Endothelial cell of umbilical vein (primary cell): ENCODE results near the gene ZNF106. TPM values are rescaled to one million over a fixed set of nuclear protein-coding genes. Genes with fewer than 3 reads are reported as not detected.
A peak's percentile ranks its signal among the peaks of the same experiment; 100 is the strongest.

ENCODE experiments used
- BruUV-seq: library from RNA; stranded (reverse); fragments of 400-500 nt; replicated peaks from 2 replicates; lab custom pipeline; 2021; lab: Mats Ljungman, UMichigan
- CTCF ChIA-PET: fragments of 300-600, 350-600 bp; sonication (Branson Sonifier 250); formaldehyde crosslinking; loops from one replicate; lab custom pipeline; 2021; ENCODE audit warnings: antibody characterized with exemption, inconsistent platforms; lab: Charles Lee
- POLR2A ChIA-PET: fragments of 300-600, 350-600 bp; sonication (Branson Sonifier 250); formaldehyde crosslinking; loops from one replicate; lab custom pipeline; 2021; ENCODE audit warnings: antibody characterized with exemption, inconsistent platforms; lab: Charles Lee
- DNase-seq: peaks from one replicate; pipeline ENCODE4 v3.0.0-alpha.2; 2011; ENCODE audit warnings: low read depth, low spot score
- FAIRE-seq: peaks from 2 replicates; lab custom pipeline; 2011; peaks lifted over from hg19 to GRCh38; lab: Jason Lieb, UNC
- H2AFZ ChIP-seq: 2 replicates; pipeline ENCODE4 v1.6.0; 2012; ENCODE audit warnings: low read depth, low read length, control low read depth, inconsistent platforms
- H3K27ac ChIP-seq: 2 replicates; pipeline ENCODE4 v1.5.1; 2011; ENCODE audit warnings: low read depth, mild to moderate bottlenecking, control low read depth, low read length, moderate library complexity; ENCODE audit not compliant: insufficient read depth
- H3K27me3 ChIP-seq, 2 experiments: 2 replicates each; pipeline versions ENCODE4 v1.6.0 to v1.6.1; 2011; ENCODE audit warnings: low read length in 2 of 2, mixed read lengths in 1 of 2; ENCODE audit not compliant: control insufficient read depth in 2 of 2, insufficient read depth in 2 of 2
- H3K36me3 ChIP-seq, 2 experiments: 2 replicates in 1 of 2; 3 replicates in 1 of 2; pipeline ENCODE4 v1.5.1; 2011; ENCODE audit warnings: low read length in 2 of 2, mild to moderate bottlenecking in 1 of 2, moderate library complexity in 1 of 2; ENCODE audit not compliant: control insufficient read depth in 2 of 2, insufficient read depth in 2 of 2; ENCODE audit errors: extremely low read depth in 1 of 2
- H3K4me1 ChIP-seq: 3 replicates; pipeline ENCODE4 v1.5.1; 2011; ENCODE audit warnings: mild to moderate bottlenecking, low read length; ENCODE audit not compliant: control insufficient read depth, insufficient read depth; ENCODE audit errors: extremely low read depth
- H3K4me2 ChIP-seq: 2 replicates; pipeline ENCODE4 v1.6.1; 2011; ENCODE audit warnings: low read length, control low read depth, mixed read lengths; ENCODE audit not compliant: insufficient read depth
- H3K4me3 ChIP-seq, 3 experiments: fragments of 200-600 bp in 1 of 3; sonication (generic), shearing (Covaris generic) in 1 of 3; replicated peaks in 1 of 3; 2 replicates each; pipeline ENCODE4 v1.5.1; 2011 to 2016; ENCODE audit warnings: control low read depth in 3 of 3, low read length in 3 of 3, mild to moderate bottlenecking in 2 of 3, inconsistent platforms in 1 of 3, low read depth in 1 of 3, moderate library complexity in 1 of 3; ENCODE audit not compliant: insufficient read depth in 1 of 3
- H3K79me2 ChIP-seq: 2 replicates; pipeline ENCODE4 v1.6.0; 2012; ENCODE audit warnings: low read length, inconsistent platforms; ENCODE audit not compliant: control insufficient read depth, insufficient read depth
- H3K9ac ChIP-seq: replicated peaks from 2 replicates; pipeline ENCODE3; 2011; ENCODE audit warnings: low read length, control low read depth; ENCODE audit not compliant: insufficient read depth; ENCODE audit errors: extremely low read depth
- H3K9me1 ChIP-seq: replicated peaks from 3 replicates; pipeline ENCODE4 v1.6.0; 2011; ENCODE audit warnings: mild to moderate bottlenecking, low read length; ENCODE audit not compliant: control insufficient read depth, insufficient read depth; ENCODE audit errors: extremely low read depth
- H3K9me3 ChIP-seq: replicated peaks from 2 replicates; pipeline ENCODE4 v1.5.1; 2012; ENCODE audit warnings: low read length, inconsistent platforms; ENCODE audit not compliant: control insufficient read depth, insufficient read depth
- H4K20me1 ChIP-seq: replicated peaks from 2 replicates; pipeline ENCODE3; 2011; ENCODE audit warnings: mild to moderate bottlenecking, low read length; ENCODE audit not compliant: control insufficient read depth, insufficient read depth; ENCODE audit errors: extremely low read depth
- EZH2 ChIP-seq: IDR thresholded peaks from 2 replicates; pipeline ENCODE4 v1.6.1; 2012; ENCODE audit warnings: borderline replicate concordance, low read depth, mild to moderate bottlenecking, moderate library complexity, low read length, inconsistent platforms; ENCODE audit not compliant: severe bottlenecking
- FOS ChIP-seq: IDR thresholded peaks from 2 replicates; pipeline ENCODE4 v1.6.1; 2011; ENCODE audit warnings: mild to moderate bottlenecking, low read length, moderate library complexity, borderline replicate concordance; ENCODE audit not compliant: insufficient read depth
- GATA2 ChIP-seq: IDR thresholded peaks from 2 replicates; pipeline ENCODE4 v1.7.0; 2011; ENCODE audit warnings: low read depth, mild to moderate bottlenecking, moderate library complexity, mixed read lengths, low read length; ENCODE audit not compliant: insufficient read length, insufficient read depth
- JUN ChIP-seq: IDR thresholded peaks from 2 replicates; pipeline ENCODE4 v1.6.1; 2011; ENCODE audit warnings: borderline replicate concordance, low read depth; ENCODE audit not compliant: insufficient read length, insufficient read depth
- MYC ChIP-seq: IDR thresholded peaks from one replicate; pipeline ENCODE4 v1.6.1; 2011; ENCODE audit warnings: mild to moderate bottlenecking, low read depth, low read length
- POLR2A ChIP-seq: IDR thresholded peaks from 2 replicates; pipeline ENCODE4 v1.6.1; 2012; ENCODE audit warnings: low read depth, mild to moderate bottlenecking, control low read depth, low read length
- POLR2AphosphoS5 ChIP-seq: IDR thresholded peaks from 2 replicates; pipeline ENCODE4 v1.6.1; 2012; ENCODE audit warnings: low read depth, mild to moderate bottlenecking, control low read depth, low read length, moderate library complexity; ENCODE audit not compliant: insufficient read depth
- dilution Hi-C: fragments of 300-500 bp; cut with MboI; formaldehyde crosslinking; loops from one replicate; pipeline ENCODE4 v1.15.0; 2019; ENCODE audit warnings: low sequenced_read_pairs; ENCODE audit not compliant: extremely low pct_ligation_motif_present
- intact Hi-C: fragments of 100-400 bp; cut with micrococcal nuclease; formaldehyde crosslinking; loops from one replicate; pipeline ENCODE4 v1.10.0; 2022
- polyA plus RNA-seq, 4 experiments: library from polyadenylated mRNA; depleted of rRNA in 3 of 4; stranded (reverse) in 3 of 4; unstranded in 1 of 4; fragments of >200 nt; gene quantifications; 2 replicates each; pipeline versions ENCODE4 v1.2.1 to v1.2.3, GENCODE V29; 2011 to 2012; ENCODE audit warnings: missing spikeins in 1 of 4
- total RNA-seq: library from RNA; stranded (reverse); gene quantifications from 2 replicates; pipeline ENCODE4 v1.2.3, GENCODE V29; 2021
- TF ChIP-seq, protein P1 (sequence below): IDR thresholded peaks from 2 replicates; pipeline ENCODE4 v1.6.1; 2011; ENCODE audit not compliant: insufficient read depth, insufficient read length
- TF ChIP-seq, protein P2 (sequence below), 2 donors: IDR thresholded peaks; 1 replicate in 1 of 2; 2 replicates in 1 of 2; pipeline ENCODE4 v1.5.1; 2011; ENCODE audit warnings: low read length in 2 of 2, mild to moderate bottlenecking in 2 of 2, moderate library complexity in 2 of 2, control low read depth in 1 of 2, inconsistent platforms in 1 of 2, low read depth in 1 of 2; ENCODE audit not compliant: insufficient read depth in 1 of 2; ENCODE audit errors: extremely low read depth in 1 of 2

ZNF106 gene
- total and polyA plus RNA-seq, 2 donors (not counting 3 experiments of a cell fraction or from before 2014, with no cell fraction given), result 18.9 to 53.5 TPM

DNA sequence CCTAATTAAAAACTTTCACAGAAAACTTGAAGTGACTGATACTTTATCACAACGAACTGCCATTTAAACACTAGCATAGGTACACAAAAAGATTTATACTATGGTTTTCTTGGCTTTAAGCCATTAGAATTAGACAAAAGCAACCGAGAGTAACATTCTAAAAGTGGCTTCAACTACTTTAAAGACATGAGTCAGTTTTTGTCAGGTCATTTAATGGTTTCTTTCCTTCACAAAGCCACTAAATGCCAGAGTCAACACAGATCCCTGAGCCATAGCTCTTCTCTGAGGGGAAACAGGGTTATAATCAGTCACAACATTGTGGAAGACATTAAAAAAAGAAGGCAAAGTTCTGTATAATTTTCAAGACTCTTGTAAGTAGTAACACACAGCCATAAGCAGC, 77.0 kb downstream of the ZNF106 start:
- peaks cover 21 to 34% of the 10 kb centered on the region in 2 experiments for H3K36me3 ChIP-seq
- POLR2A ChIA-PET, result no interaction called here
- dilution Hi-C loops (no loop called here), intact Hi-C loops (no loop called here)
- H3K9me3 ChIP-seq, result no peaks in the 10 kb centered on the region
- no peaks in the 10 kb centered on the region for H3K9me1 ChIP-seq
- H3K27ac ChIP-seq, result no peak overlapping the region
- no peak overlapping the region for H3K4me2 ChIP-seq
- H3K27me3 ChIP-seq, result no peaks in the 10 kb centered on the region
- H3K4me1 ChIP-seq, result no peaks in the 10 kb centered on the region
- TF ChIP-seq, protein P1, sequence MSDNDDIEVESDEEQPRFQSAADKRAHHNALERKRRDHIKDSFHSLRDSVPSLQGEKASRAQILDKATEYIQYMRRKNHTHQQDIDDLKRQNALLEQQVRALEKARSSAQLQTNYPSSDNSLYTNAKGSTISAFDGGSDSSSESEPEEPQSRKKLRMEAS, result no peak
- H2AFZ ChIP-seq, result no peak overlapping the region
- no peaks in the 10 kb centered on the region for H3K79me2 ChIP-seq
- DNase-seq (peak; percentile 36), FAIRE-seq (no peak)
- H3K4me3 ChIP-seq, result no peak overlapping the region
- no peaks in the 10 kb centered on the region for H4K20me1 ChIP-seq
- CTCF ChIA-PET, result interaction anchor here (2.8 kb wide), 1 partner anchor 29 kb away, joined by 11 read pairs; no protein-coding TSS in a partner anchor
- no TSS peak for BruUV-seq
- no peak overlapping the region for H3K9ac ChIP-seq

DNA sequence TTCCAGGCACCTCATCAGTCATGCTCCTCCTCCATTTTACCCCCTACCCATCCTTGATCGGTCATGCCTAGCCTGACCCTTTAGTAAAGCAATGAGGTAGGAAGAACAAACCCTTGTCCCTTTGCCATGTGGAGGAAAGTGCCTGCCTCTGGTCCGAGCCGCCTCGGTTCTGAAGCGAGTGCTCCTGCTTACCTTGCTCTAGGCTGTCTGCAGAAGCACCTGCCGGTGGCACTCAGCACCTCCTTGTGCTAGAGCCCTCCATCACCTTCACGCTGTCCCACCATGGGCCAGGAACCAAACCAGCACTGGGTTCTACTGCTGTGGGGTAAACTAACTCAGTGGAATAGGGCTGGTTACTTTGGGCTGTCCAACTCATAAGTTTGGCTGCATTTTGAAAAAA, 79.1 kb downstream of the ZNF106 start:
- dilution Hi-C loops (no loop called here), intact Hi-C loops (no loop called here)
- H3K9ac ChIP-seq, result no peak overlapping the region
- FAIRE-seq, result no peak
- no peak overlapping the region for H2AFZ ChIP-seq
- H3K4me2 ChIP-seq, result no peak overlapping the region
- H4K20me1 ChIP-seq, result no peaks in the 10 kb centered on the region
- peaks cover 21 to 27% of the 10 kb centered on the region in 2 experiments for H3K36me3 ChIP-seq
- no TSS peak for BruUV-seq
- H3K4me3 ChIP-seq, result no peak overlapping the region
- no peaks in the 10 kb centered on the region for H3K9me3 ChIP-seq
- DNase-seq, result no peak
- H3K27me3 ChIP-seq, result no peaks in the 10 kb centered on the region
- H3K4me1 ChIP-seq, result no peaks in the 10 kb centered on the region
- H3K9me1 ChIP-seq, result no peaks in the 10 kb centered on the region
- H3K79me2 ChIP-seq, result no peaks in the 10 kb centered on the region
- H3K27ac ChIP-seq, result no peak overlapping the region
- TF ChIP-seq, protein P2, sequence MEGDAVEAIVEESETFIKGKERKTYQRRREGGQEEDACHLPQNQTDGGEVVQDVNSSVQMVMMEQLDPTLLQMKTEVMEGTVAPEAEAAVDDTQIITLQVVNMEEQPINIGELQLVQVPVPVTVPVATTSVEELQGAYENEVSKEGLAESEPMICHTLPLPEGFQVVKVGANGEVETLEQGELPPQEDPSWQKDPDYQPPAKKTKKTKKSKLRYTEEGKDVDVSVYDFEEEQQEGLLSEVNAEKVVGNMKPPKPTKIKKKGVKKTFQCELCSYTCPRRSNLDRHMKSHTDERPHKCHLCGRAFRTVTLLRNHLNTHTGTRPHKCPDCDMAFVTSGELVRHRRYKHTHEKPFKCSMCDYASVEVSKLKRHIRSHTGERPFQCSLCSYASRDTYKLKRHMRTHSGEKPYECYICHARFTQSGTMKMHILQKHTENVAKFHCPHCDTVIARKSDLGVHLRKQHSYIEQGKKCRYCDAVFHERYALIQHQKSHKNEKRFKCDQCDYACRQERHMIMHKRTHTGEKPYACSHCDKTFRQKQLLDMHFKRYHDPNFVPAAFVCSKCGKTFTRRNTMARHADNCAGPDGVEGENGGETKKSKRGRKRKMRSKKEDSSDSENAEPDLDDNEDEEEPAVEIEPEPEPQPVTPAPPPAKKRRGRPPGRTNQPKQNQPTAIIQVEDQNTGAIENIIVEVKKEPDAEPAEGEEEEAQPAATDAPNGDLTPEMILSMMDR (IDR thresholded peaks at IDR 0.05; ENCODE audit: extremely low read depth in 1 of 2, insufficient read depth in 1 of 2, low read depth in 1 of 2, low read length in 2 of 2), result no peak
- TF ChIP-seq POLR2A (no peak), JUN (no peak), MYC (no peak), GATA2 (no peak), FOS (no peak), POLR2AphosphoS5 (no peak), EZH2 (no peak)
- TF ChIP-seq, protein P1, result no peak
- ChIA-PET POLR2A (no interaction called here), CTCF (interaction anchor here (1.4 to 2.8 kb wide), 2 partner anchors 8 to 27 kb away, joined by 4 to 11 read pairs; no protein-coding TSS in a partner anchor)
